ENCODE results near the gene SPON1. TPM values are rescaled to one million over a fixed set of nuclear protein-coding genes. Genes with fewer than 3 reads are reported as not detected.

SPON1 gene
- total RNA-seq, 4 donors from 2014 or later = 80.2 to 141 (median 103) TPM

- DNase-seq (ENCODE audit: low spot score) = no peak
- no peak for TF ChIP-seq CTCF (IDR thresholded peaks at IDR 0.05)
- ATAC-seq (ENCODE audit: low FRiP score) = no peak
Measured at GRCh38 chr11:14262271-14262846, 299.8 kb downstream of the SPON1 start.

- no peak for ATAC-seq (ENCODE audit: low FRiP score)
- DNase-seq (ENCODE audit: low spot score) = no peak
- TF ChIP-seq CTCF (IDR thresholded peaks at IDR 0.05) = no peak
Measured at GRCh38 chr11:14264966-14265365, 302.4 kb downstream of the SPON1 start.

GRCh38 chr11:14266622-14267021, 304.1 kb downstream of the SPON1 start:
- ATAC-seq (ENCODE audit: low FRiP score) = no peak
- DNase-seq (ENCODE audit: low spot score) = no peak
- TF ChIP-seq CTCF (IDR thresholded peaks at IDR 0.05) = no peak

GRCh38 chr11:14267861-14268635, 305.5 kb downstream of the SPON1 start:
- no peak for TF ChIP-seq CTCF (IDR thresholded peaks at IDR 0.05)
- no peak for ATAC-seq (ENCODE audit: low FRiP score)
- no peak for DNase-seq (ENCODE audit: low spot score)

GRCh38 chr11:14269692-14270573, 307.4 kb downstream of the SPON1 start:
- DNase-seq (ENCODE audit: low spot score) = no peak
- ATAC-seq (ENCODE audit: low FRiP score) = no peak
- TF ChIP-seq CTCF (IDR thresholded peaks at IDR 0.05) = no peak

- TF ChIP-seq CTCF (IDR thresholded peaks at IDR 0.05) = no peak
- ATAC-seq (ENCODE audit: low FRiP score) (peak; percentile 21), DNase-seq (ENCODE audit: low spot score) (no peak)
Measured at GRCh38 chr11:14270690-14271542, 308.4 kb downstream of the SPON1 start.
